ENCODE results near the gene PYCR2.

The PYCR2 gene

DNA sequence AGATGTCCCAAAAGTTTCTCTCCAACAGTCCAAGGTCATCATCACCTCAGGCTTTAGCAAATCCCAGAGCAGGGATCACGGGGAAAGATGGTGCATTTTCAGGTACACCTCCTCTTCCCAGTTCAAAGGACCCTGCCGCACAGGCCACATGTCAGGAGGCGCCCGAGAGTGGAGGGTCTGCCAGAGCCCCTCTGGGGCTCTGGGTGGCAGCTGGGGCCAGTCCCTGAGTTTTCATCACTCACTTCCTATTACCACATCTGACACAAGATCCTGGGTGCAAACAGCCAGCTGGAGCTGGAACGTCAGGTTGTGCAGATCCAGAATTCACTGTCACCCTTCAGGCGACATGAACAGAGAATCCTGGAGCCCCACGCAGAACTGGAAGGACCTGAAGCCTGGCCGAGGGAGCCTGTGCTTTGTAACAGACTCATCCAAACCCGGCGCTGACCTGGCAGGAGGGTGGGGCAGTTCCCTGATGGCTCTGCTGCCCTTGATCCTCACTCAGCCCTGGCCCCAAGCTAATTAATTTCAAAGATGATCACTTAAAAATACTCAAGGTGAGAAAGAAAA, 50.7 kb downstream of the PYCR2 start:
- no peak for DNase-seq

DNA sequence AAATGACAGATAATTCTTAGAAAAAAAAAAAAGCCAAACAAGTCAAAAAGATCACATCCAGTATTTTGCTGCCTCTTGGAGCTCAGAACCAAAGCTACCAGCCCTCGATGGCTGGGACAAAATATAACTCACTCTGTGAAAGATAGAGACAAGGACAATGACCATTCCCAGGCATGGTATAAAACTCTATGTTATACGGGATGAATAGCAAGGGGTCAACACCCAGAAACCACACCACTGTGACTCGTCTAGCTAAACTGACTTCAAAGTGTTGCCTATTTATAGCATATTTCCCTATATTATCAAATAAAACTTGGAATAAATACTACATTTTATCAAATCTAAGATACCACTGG, 52.0 kb downstream of the PYCR2 start:
- no peak for DNase-seq

DNA sequence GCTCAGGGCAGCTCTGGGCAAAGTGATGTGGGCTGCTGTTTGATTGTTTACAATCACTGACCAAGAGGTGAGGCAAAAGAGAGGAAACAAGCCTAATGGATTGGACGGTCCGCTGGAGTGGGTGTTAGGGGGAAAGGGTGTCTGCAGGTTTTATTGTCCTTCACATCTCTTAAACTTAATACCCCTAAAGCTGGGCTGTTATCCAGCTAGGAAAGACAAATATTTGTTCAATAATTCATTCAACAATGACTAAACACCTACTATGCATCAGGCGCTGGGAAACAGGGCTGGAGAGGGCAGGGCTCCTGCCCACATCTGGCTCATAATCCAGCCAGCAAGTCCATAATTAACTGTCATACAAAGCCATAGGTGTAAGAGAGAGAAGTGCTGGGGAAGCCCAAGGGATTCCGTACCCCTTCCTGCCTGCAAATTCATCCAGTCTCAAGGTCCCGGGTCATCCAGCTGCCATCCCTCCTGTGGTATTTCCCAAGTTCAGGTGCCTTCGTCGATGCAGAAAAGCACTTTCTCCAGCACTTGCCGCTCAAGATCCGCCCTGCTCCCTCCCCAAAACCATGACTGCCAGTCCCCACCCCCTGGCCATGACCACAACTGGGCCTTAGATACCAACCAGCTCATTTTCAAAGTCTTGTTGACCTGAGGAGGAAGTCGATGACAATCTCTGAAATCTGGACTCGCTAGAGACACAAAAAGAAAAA, 52.5 kb downstream of the PYCR2 start:
- DNase-seq, result no peak

DNA sequence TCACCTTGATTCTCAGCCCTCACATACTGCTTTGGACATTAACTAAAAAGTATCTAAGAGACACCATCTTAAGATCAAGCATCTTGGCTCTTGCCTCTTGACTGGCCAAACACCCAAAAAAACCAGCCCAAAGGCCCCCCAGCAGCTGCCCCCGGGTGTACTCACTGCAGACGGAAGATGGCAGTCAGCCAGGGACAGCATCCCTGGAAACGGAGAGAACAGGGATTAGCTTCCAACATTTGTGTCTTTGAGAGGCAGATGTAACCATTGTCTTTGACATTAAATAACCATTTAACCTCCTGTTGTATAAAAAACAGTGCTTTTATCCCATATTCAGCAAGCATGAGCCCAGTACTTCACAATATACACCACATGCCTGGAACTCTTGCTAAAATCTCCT, 53.1 kb downstream of the PYCR2 start:
- no peak for DNase-seq
